ENCODE results near the gene ACER3.
"Not testable (repeated sequence)": the region's sequence is repeated elsewhere in the genome, so short reads cannot be mapped to it uniquely, and the experiment has no call there.

ACER3 gene

DNA sequence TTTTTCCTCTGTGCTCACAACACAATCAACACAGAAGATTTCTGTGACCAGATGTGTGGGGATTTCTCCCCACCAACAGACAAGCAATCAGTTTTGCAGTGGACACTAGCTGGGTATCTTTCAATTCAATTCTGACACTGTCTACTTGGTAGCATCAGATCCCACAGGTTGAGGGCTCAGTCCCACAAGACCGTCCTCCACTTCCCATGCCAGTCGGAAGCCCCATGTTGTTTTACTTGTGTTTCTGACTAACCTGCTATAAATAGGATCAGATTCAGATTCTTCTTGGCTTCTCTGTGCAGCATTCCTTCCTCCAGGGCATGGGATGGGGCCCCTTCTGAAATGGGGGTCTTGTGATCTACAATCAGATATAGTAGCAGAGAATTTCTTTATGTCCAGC lies 19.6 kb downstream of the ACER3 start:
- no peak for DNase-seq

DNA sequence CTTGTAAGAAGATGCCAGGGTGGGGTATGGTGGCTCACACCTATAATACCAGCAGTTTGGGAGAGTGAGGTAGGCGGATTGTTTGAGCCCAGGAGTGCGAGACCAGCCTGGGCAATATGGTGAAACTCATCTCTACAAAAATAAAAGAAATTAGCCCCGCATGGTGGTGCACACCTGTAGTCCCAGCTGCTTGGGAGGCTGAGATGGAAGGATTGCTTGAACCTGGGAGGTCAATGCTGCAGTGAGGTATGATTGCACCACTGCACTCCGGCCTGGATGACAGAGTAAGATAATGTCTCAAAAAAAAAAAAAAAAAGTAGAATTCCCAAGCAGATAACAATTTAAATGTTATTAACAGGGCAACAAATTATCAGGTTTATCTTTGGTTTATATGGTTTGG lies 20.2 kb downstream of the ACER3 start:
- no peak for DNase-seq

DNA sequence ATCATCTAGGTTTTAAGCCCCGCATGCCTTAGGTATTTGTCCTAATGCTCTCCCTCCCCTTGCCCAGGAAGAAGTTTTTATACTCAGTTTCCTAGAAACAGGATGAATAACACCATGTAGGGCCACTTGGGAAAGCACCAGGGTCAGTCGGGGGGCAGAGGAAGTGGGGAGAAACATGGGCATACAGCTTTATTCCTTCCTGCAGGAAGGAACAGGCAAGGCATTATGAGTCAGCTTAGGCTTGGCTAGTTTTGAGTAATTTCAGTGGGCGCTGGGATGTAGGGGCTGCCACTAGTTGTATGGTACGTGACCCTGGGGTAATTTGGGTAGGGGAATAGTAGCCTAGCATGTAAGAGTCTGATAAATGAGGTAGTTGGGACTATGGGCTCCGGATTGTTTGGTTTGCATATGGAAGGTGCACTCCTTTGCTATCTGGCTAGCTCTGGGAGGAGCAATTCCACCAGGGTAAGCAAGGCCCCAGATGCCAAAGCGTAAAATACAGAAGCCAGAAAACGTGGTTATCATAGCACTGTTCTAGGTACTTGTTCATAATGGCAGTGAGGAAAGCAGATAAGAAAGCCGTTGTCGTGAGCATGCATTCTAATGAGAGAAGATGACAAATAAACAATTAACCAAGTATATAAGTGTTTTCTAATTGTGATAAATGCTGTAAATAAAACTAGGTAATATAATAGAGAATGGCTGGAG lies 24.8 kb downstream of the ACER3 start:
- DNase-seq = no peak

DNA sequence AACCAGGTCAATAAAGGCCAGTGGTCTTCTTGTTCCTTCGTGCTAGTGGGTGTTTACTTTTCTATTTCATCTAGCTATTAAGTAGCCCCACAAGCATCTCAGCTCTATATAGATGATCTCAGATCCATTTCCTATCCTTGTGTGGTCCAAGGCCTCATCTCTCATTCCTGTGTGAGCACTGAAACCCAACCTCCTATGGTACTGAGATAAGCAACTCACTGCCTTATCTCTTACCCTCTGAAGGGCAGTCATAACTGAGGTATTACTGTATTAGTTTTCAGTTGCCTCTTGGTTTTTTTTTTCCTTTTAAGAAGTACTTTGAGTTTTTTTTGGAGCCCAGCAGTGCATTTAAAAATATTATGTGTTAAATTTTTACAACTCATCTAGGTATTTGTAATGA lies 28.3 kb downstream of the ACER3 start:
- DNase-seq = no peak

DNA sequence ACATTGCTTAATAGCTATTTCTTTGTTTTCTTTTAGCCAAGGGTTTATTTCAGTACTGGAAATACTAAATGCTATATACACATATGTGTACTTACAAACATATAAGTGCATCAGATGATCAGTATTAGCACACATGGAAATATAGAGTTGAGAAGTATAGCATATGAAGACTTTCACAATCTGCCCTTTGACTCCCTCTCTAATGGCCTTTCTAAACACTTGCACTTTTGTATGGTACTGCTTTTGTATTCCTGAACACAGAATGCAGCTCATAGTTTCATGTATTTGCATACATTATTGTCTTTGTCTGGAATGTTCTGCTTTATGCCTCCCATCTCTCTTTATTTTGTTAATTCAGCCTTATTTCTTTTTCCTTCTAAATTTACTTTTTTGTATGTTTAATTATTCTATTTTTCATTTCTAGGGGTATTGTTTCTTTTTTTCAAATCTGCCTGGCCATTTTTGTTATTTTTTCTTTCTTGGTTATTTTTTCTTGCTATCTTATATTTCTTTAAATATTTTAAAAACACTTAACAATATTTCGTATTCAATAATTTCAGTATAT lies 28.8 kb downstream of the ACER3 start:
- no peak for DNase-seq

DNA sequence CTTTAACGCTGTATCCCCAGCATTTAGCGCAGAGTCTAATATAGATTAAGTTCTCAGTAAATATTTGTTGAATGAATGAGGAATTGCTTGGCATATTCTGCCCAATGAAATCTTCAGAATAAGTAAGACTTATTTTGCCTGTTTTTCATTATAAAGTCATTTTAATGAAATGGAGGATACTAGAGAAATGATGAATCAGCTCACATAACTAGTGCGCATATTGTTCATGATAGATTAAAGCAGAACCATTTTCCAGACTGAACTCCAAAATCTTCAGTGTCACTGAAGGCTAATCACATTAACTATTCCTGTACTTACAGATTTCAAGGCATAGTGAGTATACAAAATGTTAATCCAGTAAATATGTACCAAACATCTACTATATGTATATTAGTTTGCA lies 29.6 kb downstream of the ACER3 start:
- DNase-seq = no peak

DNA sequence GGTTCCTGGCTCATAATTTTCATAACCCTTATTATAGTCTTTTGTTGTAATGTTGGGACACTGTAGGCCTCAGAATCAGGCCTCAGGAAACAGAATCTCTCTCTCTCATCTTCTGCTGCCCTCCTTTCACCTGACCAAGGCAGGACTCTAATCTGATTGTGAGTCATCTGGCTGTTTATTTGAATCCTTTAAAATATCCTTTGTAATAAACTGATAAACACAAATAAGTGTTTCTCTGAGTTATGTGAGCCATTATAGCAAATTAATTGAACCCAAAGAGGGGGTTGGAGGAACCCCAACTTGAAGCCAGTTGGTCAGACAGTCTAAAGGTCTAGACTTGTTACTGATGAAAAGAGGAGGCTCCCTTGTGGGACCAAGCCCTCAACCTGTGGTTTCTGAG lies 30.6 kb downstream of the ACER3 start:
- DNase-seq = no peak

DNA sequence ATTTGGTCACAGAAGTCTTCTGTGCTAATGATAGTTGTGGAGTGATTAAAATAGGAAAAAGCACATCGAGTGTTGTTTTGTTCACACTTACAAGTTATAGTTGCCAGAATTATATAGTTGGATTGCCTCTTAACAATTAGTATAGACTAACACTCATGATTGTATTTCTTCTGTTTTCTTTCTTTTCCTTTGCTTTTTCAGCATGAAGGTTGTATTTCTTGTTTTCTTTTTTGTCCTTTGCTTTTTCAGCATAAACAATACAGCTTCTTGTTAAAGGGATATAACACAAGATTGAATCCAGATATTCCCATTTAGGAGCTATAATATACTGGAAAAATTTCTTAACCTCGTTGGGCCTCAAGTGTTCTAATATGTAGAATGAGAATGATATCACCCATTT lies 31.1 kb downstream of the ACER3 start:
- DNase-seq = no peak

DNA sequence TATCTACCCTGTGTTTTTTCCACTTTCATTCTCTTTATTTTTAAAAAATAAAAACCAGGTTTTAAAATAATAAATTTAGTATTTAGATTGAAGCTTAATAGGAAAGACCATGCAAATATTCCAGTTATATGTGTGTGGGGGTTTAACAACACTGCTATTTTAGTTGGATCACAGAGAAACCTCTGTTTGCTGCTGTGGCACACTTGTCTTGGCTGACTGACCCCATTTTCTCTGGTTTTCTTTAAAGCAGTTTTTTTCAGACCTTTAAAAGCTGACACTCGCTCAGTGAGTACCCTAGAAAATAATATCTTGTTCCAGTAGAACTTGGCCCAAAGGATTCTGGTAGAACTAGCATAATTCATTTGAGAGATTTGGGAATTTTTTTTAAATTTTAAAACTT lies 31.6 kb downstream of the ACER3 start:
- DNase-seq = no peak

DNA sequence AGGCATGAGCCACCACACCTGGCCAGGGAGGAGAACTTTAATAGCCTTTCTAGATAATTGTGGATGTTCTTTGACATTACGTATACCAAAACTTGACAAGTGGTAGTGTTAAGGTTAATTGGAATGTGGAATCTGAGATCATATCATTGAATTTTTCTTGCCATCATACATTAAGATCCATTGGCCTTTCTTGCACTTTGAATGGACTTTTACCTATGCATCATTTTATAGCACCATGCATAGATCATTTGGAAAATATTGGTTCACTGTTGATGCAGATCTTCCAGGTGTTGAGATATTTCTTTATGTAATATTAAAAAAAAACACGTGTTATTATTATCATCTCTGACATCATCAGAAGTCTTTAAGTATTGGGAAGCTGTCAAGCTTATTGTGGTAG lies 36.5 kb downstream of the ACER3 start:
- DNase-seq = no peak

DNA sequence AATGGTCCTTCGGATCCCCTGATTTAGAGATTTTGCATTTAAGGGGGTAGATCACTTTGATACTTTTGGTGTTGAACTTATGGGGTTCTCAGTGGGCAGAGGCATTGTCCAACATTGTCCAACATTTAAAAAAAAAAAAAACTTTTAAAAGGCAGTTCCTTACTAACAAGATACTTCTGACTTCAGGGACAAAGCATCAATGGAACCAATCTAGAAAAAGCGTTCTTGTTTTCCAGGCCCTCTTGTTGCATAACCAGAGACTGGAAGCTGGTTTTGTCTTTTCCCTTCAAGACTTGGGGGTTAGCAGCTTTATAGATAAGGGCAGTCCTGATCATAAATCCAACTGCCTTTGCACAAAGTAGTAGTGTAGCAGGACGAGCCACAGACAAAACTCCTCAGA lies 40.4 kb downstream of the ACER3 start:
- DNase-seq = no peak

DNA sequence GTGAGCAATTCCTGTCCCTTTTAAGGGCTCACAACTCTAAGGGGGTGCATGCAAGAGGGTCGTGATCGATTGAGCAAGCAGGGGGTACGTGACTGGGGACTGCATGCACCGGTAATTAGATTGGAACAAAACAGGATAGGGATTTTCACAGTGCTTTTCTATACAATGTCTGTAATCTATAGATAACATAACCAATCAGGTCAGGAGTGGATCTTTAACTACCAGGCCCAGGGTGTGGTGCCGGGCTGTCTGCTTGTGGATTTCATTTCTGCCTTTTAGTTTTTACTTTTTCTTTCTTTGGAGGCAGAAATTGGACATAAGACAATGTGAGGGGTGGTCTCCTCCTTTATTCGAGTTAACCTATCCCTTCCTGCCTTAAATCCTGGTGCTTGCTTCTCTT lies 40.9 kb downstream of the ACER3 start:
- DNase-seq = not testable (repeated sequence)

DNA sequence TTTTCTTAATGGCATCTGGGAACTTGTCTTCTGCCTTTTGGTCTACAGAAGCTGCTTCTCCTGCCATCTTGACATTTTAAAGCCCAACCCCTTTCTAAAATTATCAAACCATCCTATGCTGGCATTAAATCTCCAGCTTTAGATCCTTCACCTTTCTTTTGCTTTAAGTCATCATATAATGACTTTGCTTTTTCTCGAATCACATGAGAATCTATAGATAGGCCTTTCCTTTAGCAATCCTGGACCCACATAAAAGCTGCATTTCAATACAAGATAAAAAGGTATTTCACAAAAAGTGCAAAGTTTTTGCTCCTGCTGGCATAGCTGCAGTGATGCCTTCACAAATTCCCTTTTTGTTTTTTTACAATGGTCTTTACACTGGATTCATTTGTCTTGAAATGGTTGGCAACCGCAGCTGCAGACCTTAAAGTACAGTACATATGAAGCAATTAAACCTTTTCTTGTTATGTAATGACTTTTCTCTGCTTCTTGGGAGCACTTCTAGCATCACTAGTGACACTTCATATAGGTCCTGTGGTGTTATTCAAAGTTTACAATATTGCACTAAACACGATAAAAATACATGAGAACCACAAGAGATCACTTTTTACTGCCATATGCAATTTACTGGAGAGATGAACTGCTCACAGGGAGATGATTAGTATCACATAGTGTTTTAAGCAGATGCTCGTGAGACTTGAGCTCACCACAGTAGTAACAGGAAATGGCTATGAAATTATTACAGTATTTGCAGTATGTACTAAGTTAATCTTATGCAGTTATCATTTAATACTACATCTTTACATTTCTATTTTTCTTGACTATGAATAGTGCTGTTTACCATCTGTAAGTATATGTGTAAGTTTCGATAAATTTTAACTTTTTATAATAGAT lies 41.6 kb downstream of the ACER3 start:
- DNase-seq = no peak

DNA sequence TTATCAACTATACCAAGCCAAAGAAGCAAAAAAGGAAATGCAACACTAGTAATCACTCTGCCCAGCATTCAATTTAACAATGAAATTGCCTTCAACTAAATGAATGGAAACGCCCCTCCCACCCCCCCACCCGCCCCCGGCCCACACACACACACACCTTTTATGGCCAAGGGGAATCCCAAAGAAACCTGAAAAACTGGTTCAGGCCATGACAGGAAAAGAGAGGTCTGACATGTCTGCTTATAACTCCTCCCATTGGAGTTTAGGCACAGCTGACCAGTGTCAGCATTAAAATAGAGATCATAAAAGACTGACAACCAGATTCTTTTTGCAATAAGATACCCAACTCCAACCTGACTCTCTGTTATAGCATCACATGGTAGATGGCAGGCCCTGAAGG lies 42.6 kb downstream of the ACER3 start:
- DNase-seq = no peak

DNA sequence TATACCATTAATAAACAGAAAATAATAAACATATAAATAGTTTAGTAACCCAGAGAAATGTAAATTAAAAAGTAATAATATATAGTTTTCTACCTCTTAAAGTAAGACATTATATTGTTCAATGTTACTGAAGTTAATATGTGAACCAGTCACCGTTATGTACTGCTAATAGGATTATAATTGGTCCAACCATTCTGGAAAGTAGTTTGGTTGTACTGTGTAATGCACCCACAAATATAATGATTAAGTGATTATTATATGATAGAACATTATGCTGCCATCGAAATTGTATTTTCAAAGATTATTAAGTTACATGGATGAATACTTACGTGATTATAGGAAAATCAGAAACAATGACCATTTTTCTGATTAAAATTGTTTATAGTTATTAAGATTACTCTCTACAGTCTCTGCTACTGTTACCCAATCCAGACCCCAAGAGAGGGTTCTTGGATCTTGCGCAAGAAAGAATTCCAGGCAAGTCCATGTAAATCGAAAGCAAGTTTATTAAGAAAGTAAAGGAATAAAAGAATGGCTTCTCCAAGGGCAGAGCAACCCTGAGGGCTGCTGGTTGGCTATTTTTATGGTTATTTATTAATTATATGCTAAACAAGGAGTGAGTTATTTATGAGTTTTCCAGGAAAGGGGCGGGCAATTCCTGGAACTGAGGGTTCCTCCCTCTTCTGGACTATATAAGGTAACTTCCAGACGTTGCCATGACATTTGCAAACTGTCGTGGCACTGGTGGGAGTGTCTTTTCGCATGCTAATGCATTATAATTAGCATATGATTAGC lies 50.1 kb downstream of the ACER3 start:
- DNase-seq = no peak

DNA sequence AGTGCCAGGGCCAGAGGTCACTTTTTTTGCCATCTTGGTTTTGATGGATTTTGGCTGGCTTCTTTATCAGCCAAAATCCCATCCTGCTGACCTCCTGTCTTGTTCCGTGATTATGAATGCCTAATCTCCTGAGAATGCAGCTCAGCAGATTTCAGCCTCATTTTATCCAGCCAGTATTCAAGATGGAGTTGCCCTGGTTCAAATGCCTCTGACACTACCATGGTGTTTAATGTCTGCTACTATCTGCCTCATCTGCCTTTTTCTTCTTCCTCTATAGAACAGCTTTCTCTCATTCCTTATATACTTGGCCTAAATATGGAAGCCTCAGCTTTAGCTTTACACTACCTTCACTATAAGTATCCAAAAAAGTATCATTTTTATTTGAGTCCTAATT lies 50.7 kb downstream of the ACER3 start:
- no peak for DNase-seq

DNA sequence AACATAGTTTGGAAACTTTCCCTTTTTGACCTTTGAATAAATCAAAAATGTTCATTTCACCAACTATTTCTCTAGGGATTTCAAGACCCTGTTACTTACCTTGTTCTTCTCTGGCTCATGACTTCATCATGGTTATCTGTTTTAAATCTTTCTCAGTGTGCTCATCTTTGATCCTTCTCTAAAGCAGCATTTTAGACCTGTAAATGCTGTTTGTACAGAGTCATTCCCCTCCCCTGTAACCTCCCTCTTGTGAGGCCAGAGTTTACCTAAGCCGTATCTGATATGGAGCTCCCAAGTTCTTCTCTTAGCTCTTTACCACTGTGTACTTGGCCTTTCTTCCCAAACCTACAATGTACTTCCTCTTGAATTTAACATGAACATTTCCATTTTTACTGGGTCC lies 56.0 kb downstream of the ACER3 start:
- DNase-seq = no peak

DNA sequence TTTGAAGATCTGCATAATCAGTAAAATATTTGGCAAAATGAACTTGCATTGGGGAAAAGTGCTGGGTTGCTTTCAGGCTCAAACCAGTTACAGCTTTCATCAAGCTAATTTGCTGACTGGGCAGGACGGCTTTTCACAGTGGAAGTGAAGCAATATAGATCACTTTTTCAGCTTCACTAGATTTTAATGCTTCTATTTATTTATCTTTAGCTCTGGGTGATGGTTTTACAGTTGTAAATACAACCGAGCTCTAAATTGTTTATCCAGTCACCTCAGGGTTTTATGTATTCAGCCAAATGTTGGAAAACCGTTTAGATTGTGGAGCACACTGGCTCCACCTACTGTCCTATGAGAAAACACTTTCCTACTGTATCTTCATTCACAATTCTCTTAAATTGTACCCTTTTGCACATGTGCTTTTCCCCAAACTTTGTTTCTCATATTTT lies 58.2 kb downstream of the ACER3 start:
- no peak for DNase-seq

DNA sequence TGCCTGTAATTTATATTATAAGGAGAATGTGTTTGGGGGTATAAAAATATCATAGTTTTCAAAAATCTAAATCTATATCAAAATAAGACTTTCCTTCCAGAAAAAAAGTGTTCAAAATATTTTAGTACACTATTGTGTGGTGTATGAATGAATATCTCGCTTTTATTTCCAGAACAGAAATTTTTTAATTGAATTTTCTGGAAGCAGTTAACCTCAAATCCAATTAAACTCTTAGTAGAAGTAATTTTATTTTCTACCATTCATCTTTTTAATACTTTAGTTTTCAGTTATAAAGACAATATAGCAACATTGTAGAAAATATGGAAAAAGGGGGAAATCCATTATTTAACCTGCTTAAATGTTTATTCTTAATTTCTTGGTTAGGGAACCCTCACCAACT lies 58.7 kb downstream of the ACER3 start:
- no peak for DNase-seq

DNA sequence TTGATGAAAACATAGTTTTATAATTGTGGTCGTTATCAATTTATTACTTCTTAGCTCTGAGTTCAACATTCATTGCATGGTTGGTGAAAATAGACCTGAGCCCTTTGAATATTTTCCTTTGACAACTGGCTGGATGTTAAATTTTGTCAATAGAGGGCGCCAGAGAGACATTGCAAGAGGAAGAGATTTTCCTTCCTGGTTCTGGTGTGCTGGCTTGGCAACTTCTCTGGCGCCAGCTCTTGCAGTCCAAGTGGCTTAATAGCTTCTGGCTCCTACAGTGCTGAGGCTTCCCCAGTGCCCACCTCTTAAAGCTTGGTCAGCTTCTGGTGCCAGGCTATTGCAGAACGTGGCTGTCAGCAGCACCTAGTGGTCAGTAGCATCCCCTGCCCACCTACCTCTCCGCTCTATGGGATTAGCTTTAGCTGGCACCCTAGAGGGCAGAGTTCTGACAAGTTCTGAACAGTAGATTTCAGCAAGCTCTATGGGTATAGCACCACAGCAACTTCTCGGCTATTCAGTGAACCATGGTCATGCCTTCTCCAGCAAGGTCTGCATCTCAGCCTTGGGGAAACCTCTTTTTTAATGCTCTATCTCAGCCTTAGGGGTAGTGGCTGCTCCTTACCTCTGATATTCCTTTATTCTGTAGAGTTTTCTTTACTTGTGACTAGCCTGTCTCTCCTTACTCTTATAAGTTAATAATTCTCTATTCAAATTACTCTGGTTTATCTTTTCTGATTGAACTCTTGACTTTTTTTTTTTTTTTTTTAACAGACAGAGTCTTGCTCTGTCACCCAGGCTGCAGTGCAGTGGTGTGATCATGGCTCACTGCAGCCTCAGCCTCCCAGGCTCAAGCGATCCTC lies 59.4 kb downstream of the ACER3 start:
- peak; percentile 48 to 60 for DNase-seq

DNA sequence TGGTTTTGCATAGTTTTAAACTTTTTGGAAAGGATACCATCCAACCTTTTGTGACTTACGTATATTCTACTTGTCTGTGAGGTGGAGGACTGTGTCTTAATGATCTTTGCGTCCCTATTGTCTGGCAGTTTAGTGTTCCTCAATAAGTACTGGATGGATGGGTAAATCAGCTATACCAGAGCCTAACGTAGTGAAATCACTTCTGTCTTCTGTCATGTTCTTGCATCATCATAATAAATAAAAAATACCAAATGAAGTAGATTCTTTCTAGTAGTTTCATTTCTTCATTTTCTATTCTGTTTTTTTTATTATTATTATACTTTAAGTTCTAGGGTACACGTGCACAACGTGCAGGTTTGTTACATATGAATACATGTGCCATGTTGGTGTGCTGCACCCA lies 66.4 kb downstream of the ACER3 start:
- no peak for DNase-seq

DNA sequence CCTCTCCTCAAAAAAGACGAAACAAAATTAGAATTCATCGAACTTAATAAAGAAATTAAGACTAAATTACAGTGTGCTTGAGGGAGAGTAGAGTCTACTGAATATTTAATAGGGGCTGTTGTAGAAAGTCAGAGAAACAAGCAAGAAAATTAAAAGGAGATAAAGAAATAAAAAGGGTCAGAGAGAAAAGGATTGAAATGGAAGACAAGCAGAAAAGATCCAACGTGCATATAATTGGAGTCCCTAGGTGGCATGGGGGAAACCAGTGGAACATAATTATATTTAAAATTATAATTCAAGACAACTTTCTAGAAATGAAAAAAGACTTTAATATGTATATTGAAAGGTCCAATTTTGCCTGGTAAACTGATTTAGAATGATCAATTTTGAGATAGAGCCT lies 74.3 kb downstream of the ACER3 start:
- no peak for DNase-seq

Measured in activated CD4-positive, alpha-beta T cell treated with anti-CD3 and anti-CD28 coated beads for 4 hours (primary cell).